Measurements from ENCODE around the gene NFIX.

Gene NFIX

DNA sequence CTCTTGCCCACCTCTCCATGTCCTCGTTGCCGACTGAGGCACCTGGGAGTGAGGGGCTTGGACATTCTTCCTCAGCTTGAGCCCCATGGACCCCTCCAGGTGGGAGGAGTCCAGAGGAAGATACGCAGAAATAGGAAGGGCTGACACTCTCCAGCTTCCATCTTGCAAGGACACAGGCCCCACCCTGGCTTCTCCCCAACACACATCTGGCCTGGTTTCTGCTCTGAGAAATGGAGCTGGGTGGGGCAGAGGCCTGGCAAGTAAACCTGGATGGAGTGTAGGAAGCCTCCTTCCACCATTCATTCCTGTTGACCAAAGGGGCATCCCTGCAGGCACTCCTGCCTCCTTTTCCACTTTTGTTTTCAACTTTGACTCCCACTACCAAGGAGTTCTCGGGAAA, 50.5 kb downstream of the NFIX start:
- TF ChIP-seq, protein P1, sequence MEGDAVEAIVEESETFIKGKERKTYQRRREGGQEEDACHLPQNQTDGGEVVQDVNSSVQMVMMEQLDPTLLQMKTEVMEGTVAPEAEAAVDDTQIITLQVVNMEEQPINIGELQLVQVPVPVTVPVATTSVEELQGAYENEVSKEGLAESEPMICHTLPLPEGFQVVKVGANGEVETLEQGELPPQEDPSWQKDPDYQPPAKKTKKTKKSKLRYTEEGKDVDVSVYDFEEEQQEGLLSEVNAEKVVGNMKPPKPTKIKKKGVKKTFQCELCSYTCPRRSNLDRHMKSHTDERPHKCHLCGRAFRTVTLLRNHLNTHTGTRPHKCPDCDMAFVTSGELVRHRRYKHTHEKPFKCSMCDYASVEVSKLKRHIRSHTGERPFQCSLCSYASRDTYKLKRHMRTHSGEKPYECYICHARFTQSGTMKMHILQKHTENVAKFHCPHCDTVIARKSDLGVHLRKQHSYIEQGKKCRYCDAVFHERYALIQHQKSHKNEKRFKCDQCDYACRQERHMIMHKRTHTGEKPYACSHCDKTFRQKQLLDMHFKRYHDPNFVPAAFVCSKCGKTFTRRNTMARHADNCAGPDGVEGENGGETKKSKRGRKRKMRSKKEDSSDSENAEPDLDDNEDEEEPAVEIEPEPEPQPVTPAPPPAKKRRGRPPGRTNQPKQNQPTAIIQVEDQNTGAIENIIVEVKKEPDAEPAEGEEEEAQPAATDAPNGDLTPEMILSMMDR (IDR thresholded peaks at IDR 0.05; ENCODE audit: extremely low read depth, insufficient read depth, missing control alignments): no peak
- no peak for DNase-seq (ENCODE audit: low spot score)
- in situ Hi-C loops (cut with MboI; ENCODE audit: low pct_unique_long_range_greater_than_20kb, low sequenced_read_pairs, unreplicated experiment): no loop called here

DNA sequence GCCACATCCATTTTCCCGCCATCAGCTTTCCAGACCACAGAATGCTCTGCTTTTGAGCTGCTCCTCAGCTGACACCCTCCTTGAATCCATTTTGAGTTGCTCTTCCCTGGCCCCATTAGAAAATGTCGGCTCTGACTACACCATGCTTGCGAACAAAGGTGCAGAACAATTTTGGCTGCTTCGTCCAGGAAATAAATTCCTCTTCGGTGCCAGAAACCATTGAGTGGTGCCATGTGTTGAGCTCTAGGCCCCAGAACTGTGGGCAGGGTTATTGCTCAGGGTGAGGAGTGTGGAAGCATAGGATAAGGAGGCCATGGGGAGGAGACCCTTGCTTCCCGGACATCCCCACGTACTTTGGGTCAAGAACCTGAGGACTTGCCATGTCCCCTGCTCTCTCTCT, 52.1 kb downstream of the NFIX start:
- DNase-seq (ENCODE audit: low spot score): no peak
- TF ChIP-seq, protein P1 (IDR thresholded peaks at IDR 0.05; ENCODE audit: extremely low read depth, insufficient read depth, missing control alignments): no peak
- in situ Hi-C loops (cut with MboI; ENCODE audit: low pct_unique_long_range_greater_than_20kb, low sequenced_read_pairs, unreplicated experiment): no loop called here

DNA sequence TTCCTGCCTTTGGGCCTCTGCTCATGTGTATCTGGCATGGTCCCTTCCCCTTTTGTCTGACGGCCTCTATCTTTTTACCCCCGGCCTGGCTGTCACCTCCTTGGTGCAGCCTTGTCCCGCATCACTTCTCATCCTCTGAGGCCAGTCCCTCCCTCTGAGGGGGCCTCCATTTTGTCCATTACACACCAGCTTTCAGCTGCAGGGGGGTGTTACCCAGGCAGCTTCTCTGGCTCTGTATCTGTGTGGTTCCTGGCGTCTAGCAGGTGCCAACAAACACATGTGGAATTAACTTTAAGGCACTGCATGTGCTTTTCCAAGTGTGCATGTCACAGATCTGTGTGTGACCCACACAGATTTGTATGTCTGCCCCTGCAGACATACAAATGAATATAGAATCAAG, 55.0 kb downstream of the NFIX start:
- TF ChIP-seq, protein P1 (IDR thresholded peaks at IDR 0.05; ENCODE audit: extremely low read depth, insufficient read depth, missing control alignments): no peak
- in situ Hi-C loops (cut with MboI; ENCODE audit: low pct_unique_long_range_greater_than_20kb, low sequenced_read_pairs, unreplicated experiment): no loop called here
- DNase-seq (ENCODE audit: low spot score): no peak

DNA sequence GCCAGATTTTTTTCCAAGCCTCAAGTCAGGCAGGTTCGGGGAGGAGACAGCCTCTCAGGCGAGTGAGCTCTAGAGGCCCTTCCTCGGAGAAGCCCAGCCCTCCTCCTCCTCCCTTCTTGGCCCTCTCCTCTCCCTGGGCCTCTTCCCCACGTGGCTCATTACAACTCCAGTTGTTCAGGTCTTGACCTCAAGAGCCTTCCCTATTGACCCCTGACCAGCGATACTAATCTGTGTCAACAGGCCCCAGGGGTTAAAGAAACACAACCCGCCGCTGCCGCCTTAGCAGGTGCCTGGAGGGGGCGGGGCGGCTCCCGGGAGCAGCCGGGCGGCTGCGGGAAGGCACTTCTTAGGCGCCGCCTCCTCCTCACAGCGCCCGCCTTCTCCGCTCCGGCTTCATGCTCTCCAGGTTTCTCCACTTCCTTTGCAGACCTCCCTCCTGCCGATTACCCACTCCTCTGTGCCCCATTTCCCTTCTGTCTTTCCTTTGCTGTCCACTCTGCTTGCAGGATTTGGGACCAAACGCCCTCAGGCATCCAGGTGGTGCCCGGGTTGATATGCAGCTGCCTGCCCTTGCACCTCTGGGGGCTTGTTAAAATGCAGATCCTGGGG, 56.4 kb downstream of the NFIX start:
- TF ChIP-seq, protein P1 (IDR thresholded peaks at IDR 0.05; ENCODE audit: extremely low read depth, insufficient read depth, missing control alignments): no peak
- no peak for DNase-seq (ENCODE audit: low spot score)
- in situ Hi-C loops (cut with MboI; ENCODE audit: low pct_unique_long_range_greater_than_20kb, low sequenced_read_pairs, unreplicated experiment): no loop called here

DNA sequence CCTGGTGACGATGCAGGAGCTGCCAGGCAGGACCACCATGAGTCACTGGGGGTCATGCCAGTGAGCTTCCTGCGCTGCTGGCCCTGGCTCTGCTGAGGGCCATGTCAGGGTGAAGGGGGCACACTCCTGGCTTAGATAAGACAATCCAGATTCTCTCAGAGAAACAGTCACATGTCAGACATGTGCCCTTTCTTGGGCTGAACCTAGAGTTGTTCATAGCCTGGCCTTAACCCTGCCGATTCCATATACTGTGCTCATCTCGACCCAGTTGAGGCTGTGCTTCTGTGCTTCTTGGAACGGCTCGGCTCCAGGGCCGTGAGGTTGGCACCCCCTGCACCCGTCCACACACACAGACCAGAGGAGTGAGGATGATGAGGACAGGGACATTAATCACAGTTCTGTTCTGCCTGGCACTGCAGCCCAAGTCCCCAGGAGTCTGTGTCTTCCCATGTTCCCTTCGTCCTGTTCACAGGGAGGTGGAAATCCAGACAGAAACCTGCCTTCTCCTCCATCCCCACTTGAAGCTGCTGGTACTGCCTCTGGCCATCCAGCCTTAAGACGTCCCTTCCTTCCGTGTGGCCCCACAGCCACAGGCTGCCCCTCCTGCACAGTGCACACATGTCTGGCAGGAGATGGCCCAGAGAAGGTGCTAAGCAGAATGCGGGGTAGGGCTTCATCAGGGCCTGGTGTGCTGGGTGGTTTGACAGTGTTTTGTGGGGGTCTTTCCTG, 57.3 kb downstream of the NFIX start:
- TF ChIP-seq, protein P1 (IDR thresholded peaks at IDR 0.05; ENCODE audit: extremely low read depth, insufficient read depth, missing control alignments): no peak
- in situ Hi-C loops (cut with MboI; ENCODE audit: low pct_unique_long_range_greater_than_20kb, low sequenced_read_pairs, unreplicated experiment): no loop called here
- no peak for DNase-seq (ENCODE audit: low spot score)

DNA sequence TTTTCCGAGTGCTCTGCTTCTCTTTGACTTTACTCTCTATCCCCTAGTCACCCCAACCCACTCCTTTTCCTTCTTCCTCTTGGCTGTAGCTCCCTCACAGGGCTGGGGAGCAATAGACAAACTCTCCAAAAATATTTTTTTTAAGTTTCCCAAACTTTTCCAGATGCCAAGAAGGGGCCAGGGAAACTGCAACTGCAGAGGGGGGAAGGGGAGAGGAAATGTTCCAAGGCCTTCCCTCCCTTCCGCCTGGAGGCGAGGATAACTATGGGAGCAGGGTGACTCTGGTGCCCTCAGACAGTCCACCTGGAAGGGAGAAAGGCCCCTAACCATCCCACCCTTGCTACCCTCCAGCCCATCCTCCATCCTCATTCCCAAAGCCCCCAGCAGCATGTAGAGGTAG, 58.0 kb downstream of the NFIX start:
- in situ Hi-C loops (cut with MboI; ENCODE audit: low pct_unique_long_range_greater_than_20kb, low sequenced_read_pairs, unreplicated experiment): no loop called here

More for the DNA sequence above, 58.0 kb downstream of the NFIX start:
- no peak for DNase-seq (ENCODE audit: low spot score)
- TF ChIP-seq, protein P1 (IDR thresholded peaks at IDR 0.05; ENCODE audit: extremely low read depth, insufficient read depth, missing control alignments): no peak
